SKM-1 treated with dmso at 0.1 percent for 144 hours (cell line): ENCODE data around the gene ECE2.

ENCODE experiments used
- DNase-seq: peaks from one replicate; lab custom pipeline; 2025; ENCODE audit not compliant: unreplicated experiment; lab: John Stamatoyannopoulos, UW

The ECE2 gene

GRCh38 chr3:184311633-184312032 lies 35.8 kb downstream of the ECE2 start:
- no peak for DNase-seq

GRCh38 chr3:184314363-184314699 lies 38.5 kb downstream of the ECE2 start, which contains the start of gene EIF4G1:
TSS of gene EIF4G1 (plus strand) at chr3:184314606. CDS start at chr3:184315797, 1,191 bp downstream.
- peak; percentile 92 for DNase-seq

GRCh38 chr3:184314700-184315542 lies 39.1 kb downstream of the ECE2 start:
- no peak for DNase-seq

GRCh38 chr3:184315543-184315867 lies 39.7 kb downstream of the ECE2 start:
- DNase-seq, result no peak

GRCh38 chr3:184315871-184316661 lies 40.2 kb downstream of the ECE2 start:
- no peak for DNase-seq

- no peak for DNase-seq
These were observed 41.0 kb downstream of the ECE2 start for GRCh38 chr3:184316792-184317191.

GRCh38 chr3:184317201-184317600 lies 41.4 kb downstream of the ECE2 start:
- no peak for DNase-seq

GRCh38 chr3:184320104-184320445 lies 44.3 kb downstream of the ECE2 start:
- DNase-seq, result no peak

- DNase-seq, result no peak
These were observed 45.8 kb downstream of the ECE2 start for GRCh38 chr3:184321666-184322065.

- DNase-seq, result no peak
These were observed 47.1 kb downstream of the ECE2 start for GRCh38 chr3:184322731-184323487.

GRCh38 chr3:184323696-184324095 lies 47.9 kb downstream of the ECE2 start:
- DNase-seq, result no peak

- DNase-seq, result no peak
These were observed 49.4 kb downstream of the ECE2 start for GRCh38 chr3:184325269-184325668.

- no peak for DNase-seq
These were observed 50.0 kb downstream of the ECE2 start for GRCh38 chr3:184325715-184326369.

GRCh38 chr3:184327171-184327570 lies 51.3 kb downstream of the ECE2 start:
- no peak for DNase-seq

- DNase-seq, result no peak
These were observed 52.7 kb downstream of the ECE2 start for GRCh38 chr3:184328516-184328915.

- DNase-seq, result no peak
These were observed 56.7 kb downstream of the ECE2 start for GRCh38 chr3:184332370-184333090.

GRCh38 chr3:184333190-184333589 lies 57.4 kb downstream of the ECE2 start:
- no peak for DNase-seq

- no peak for DNase-seq
These were observed 57.9 kb downstream of the ECE2 start for GRCh38 chr3:184333700-184334099.

- DNase-seq, result no peak
These were observed 58.8 kb downstream of the ECE2 start for GRCh38 chr3:184334470-184335158.

GRCh38 chr3:184335291-184335660 lies 59.5 kb downstream of the ECE2 start:
- DNase-seq, result no peak
